Parathyroid adenoma (tissue), 2 donors: Measurements from ENCODE around the gene RALB.

Source experiments
- H2AFZ ChIP-seq: fragments of 300-600 bp; sonication (generic); one replicate; pipeline ENCODE4 v1.7.0; 2017; ENCODE audit warnings: antibody characterized with exemption, mild to moderate bottlenecking
- H3K27ac ChIP-seq: fragments of 300-600 bp; sonication (generic); one replicate; pipeline ENCODE4 v1.7.0; 2017
- H3K27me3 ChIP-seq: fragments of 300-600 bp; sonication (generic); one replicate; pipeline ENCODE4 v1.7.0; 2017; ENCODE audit warnings: low read length; ENCODE audit not compliant: control insufficient read depth, insufficient read depth
- H3K36me3 ChIP-seq: fragments of 300-600 bp; sonication (generic); one replicate; pipeline ENCODE4 v1.7.0; 2017; ENCODE audit warnings: low read length; ENCODE audit not compliant: control insufficient read depth, insufficient read depth
- H3K4me1 ChIP-seq: fragments of 300-600 bp; sonication (generic); one replicate; pipeline ENCODE4 v1.7.0; 2017; ENCODE audit warnings: control low read depth
- H3K4me2 ChIP-seq: fragments of 300-600 bp; sonication (generic); one replicate; pipeline ENCODE4 v1.7.0; 2017; ENCODE audit warnings: low read length
- H3K4me3 ChIP-seq: fragments of 300-600 bp; sonication (generic); one replicate; pipeline ENCODE4 v1.7.0; 2017; ENCODE audit warnings: low read depth, low read length
- H3K79me2 ChIP-seq: fragments of 300-600 bp; sonication (generic); one replicate; pipeline ENCODE4 v1.7.0; 2017; ENCODE audit warnings: control low read depth
- H3K9ac ChIP-seq: fragments of 300-600 bp; sonication (generic); one replicate; pipeline ENCODE4 v1.7.0; 2017; ENCODE audit warnings: mild to moderate bottlenecking
- H3K9me3 ChIP-seq: fragments of 300-600 bp; sonication (generic); one replicate; pipeline ENCODE4 v1.7.0; 2017; ENCODE audit warnings: low read length; ENCODE audit not compliant: control insufficient read depth
- TF ChIP-seq, protein P1 (sequence below): fragments of 300-600 bp; sonication (generic); IDR thresholded peaks from one replicate; pipeline ENCODE4 v1.7.0; 2017; ENCODE audit warnings: antibody characterized with exemption, mild to moderate bottlenecking
- donor health status: primary hyperparathyroidism.

Gene RALB

GRCh38 chr2:120244656-120245519, 7.8 kb upstream of the RALB start:
- no peak overlapping the region for H3K4me2 ChIP-seq
- peak overlapping the region; percentile 78 for H2AFZ ChIP-seq
- no peak overlapping the region for H3K4me3 ChIP-seq
- TF ChIP-seq, protein P1, sequence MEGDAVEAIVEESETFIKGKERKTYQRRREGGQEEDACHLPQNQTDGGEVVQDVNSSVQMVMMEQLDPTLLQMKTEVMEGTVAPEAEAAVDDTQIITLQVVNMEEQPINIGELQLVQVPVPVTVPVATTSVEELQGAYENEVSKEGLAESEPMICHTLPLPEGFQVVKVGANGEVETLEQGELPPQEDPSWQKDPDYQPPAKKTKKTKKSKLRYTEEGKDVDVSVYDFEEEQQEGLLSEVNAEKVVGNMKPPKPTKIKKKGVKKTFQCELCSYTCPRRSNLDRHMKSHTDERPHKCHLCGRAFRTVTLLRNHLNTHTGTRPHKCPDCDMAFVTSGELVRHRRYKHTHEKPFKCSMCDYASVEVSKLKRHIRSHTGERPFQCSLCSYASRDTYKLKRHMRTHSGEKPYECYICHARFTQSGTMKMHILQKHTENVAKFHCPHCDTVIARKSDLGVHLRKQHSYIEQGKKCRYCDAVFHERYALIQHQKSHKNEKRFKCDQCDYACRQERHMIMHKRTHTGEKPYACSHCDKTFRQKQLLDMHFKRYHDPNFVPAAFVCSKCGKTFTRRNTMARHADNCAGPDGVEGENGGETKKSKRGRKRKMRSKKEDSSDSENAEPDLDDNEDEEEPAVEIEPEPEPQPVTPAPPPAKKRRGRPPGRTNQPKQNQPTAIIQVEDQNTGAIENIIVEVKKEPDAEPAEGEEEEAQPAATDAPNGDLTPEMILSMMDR = no peak
- peak overlapping the region; percentile 39 for H3K27ac ChIP-seq
- peaks cover 27% of the 10 kb centered on the region for H3K4me1 ChIP-seq
- H3K79me2 ChIP-seq = peaks cover 4% of the 10 kb centered on the region
- no peaks in the 10 kb centered on the region for H3K36me3 ChIP-seq
- no peaks in the 10 kb centered on the region for H3K9me3 ChIP-seq
- no peaks in the 10 kb centered on the region for H3K27me3 ChIP-seq
- no peak overlapping the region for H3K9ac ChIP-seq

- peak overlapping the region; percentile 39 for H3K27ac ChIP-seq
- TF ChIP-seq, protein P1 = no peak
- peaks cover 28% of the 10 kb centered on the region for H3K4me1 ChIP-seq
Measured at GRCh38 chr2:120245520-120246332, 6.9 kb upstream of the RALB start.

GRCh38 chr2:120246546-120247300, 5.9 kb upstream of the RALB start:
- H3K4me2 ChIP-seq = no peak overlapping the region
- TF ChIP-seq, protein P1 = no peak
- H3K9ac ChIP-seq = no peak overlapping the region
- peaks cover 35% of the 10 kb centered on the region for H3K4me1 ChIP-seq
- H3K9me3 ChIP-seq = no peaks in the 10 kb centered on the region
- no peak overlapping the region for H2AFZ ChIP-seq
- H3K36me3 ChIP-seq = no peaks in the 10 kb centered on the region
- no peaks in the 10 kb centered on the region for H3K27me3 ChIP-seq
- H3K27ac ChIP-seq = no peak overlapping the region
- H3K4me3 ChIP-seq = no peak overlapping the region
- peaks cover 2% of the 10 kb centered on the region for H3K79me2 ChIP-seq

More at GRCh38 chr2:120245520-120246332, 6.9 kb upstream of the RALB start:
- H2AFZ ChIP-seq = peak overlapping the region; percentile 78
- no peak overlapping the region for H3K9ac ChIP-seq
- no peak overlapping the region for H3K4me2 ChIP-seq
- no peaks in the 10 kb centered on the region for H3K36me3 ChIP-seq
- H3K79me2 ChIP-seq = peaks cover 2% of the 10 kb centered on the region
- no peak overlapping the region for H3K4me3 ChIP-seq
- no peaks in the 10 kb centered on the region for H3K27me3 ChIP-seq
- H3K9me3 ChIP-seq = no peaks in the 10 kb centered on the region

DNA sequence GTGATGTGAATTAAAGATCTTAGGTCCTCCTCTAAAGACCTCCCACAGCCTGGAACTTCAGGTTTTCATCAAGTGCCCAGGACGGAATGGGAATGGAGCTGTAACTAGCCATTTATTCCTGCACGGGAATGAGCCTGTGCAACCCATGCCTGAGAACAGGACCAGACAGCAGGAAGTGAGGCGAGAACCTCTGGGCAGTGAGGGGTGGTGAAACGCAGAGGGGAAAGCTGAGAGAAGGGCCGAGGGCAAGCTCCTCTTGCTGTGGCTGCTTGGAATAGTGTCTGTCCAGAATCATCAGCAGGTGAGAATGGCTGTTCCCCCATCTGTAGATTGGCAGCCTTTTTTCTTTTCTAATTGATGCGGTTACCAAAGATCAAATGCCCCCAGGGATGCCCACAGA, 4.8 kb upstream of the RALB start:
- no peak overlapping the region for H3K27ac ChIP-seq
- H3K9ac ChIP-seq = no peak overlapping the region
- peaks cover 2% of the 10 kb centered on the region for H3K79me2 ChIP-seq
- TF ChIP-seq, protein P1 = no peak
- peaks cover 36% of the 10 kb centered on the region for H3K4me1 ChIP-seq
- H3K9me3 ChIP-seq = no peaks in the 10 kb centered on the region
- H3K4me2 ChIP-seq = no peak overlapping the region
- no peaks in the 10 kb centered on the region for H3K27me3 ChIP-seq
- no peaks in the 10 kb centered on the region for H3K36me3 ChIP-seq
- no peak overlapping the region for H3K4me3 ChIP-seq
- H2AFZ ChIP-seq = no peak overlapping the region
